Right forelimb (tissue), 1 donor: ENCODE results near the gene TTN.
"Not testable (repeated sequence)": the region's sequence is repeated elsewhere in the genome, so short reads cannot be mapped to it uniquely, and the experiment has no call there.

ENCODE experiments used
- DNase-seq: peaks from one replicate; pipeline ENCODE4 v3.0.0-alpha.2; 2018

TTN gene

DNA sequence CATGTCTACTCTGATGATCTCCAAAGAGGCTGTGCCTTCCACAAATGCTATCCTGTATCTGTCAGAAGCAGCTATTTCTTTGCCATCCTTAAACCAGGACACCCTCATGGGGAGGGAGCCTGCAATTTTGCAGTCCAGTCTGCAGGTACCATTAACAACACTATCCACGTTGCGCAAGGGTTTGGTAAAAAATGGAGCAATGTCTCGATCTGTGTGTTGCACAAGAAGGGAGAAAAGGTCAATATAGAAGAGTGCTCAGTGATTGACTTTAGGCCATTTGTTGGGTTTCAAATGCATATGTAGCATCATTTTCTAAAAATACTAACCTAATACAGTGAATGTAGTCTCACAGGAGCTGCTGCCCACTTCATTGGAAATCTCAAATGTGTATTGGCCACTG lies 74.3 kb downstream of the TTN start:
- DNase-seq: no peak

DNA sequence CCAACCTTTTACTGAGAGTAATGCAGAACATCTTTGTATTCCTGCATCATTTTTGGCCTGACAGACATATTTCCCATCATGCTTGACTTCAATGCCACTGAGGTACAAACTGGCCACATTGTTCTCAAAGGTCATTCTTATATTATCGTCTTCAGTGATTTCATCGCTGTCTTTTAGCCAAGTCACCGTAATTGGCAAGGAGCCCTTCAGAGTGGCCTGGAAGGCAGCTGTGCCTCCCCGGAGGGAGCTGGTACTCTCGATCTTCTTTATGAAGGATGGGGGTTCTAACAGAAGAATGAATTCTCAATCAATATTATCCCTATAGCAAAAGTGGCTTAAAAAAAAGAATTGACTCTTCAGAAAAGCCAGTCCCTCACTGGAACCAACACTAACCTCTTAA lies 75.9 kb downstream of the TTN start:
- no peak for DNase-seq

DNA sequence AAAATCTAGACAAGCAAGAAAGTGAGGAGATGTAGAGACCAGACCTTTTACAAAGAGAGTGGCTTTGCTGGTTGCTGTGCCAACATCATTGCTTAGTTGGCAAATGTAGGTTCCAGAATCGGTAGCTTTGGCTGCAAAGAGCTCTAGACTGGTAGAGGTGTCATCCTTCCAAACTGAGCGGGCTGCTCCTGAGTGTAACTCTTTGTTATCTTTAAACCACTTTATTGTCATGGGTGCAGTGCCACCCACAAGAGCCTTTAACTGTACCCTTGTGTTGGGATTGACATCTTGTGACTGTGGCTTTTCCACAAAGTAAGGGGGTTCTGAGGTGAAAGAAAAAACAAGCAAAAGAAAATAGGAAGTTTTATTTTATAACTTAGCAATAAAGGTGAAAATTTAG lies 77.2 kb downstream of the TTN start:
- no peak for DNase-seq

- DNase-seq: no peak
These were observed 83.4 kb downstream of the TTN start for GRCh38 chr2:178723786-178724346.

DNA sequence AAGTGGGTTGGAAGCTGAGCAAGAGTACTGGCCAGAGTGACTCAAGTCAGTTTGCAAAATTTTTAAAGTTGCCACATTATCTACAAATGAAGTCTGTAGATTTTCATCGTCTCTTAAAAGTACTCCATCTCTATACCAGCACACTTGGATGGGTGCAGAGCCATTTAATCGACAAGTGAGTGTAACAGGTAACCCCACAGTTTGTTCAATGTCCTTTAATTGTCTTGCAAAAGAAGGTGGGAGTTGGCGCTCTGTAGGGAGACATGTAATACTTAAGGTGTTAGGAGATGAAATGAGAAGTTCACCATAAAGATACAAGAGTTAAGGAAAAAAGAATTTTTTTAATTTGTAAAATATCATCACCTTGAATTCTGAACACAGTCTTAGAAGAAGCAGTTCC lies 84.9 kb downstream of the TTN start:
- DNase-seq: no peak

DNA sequence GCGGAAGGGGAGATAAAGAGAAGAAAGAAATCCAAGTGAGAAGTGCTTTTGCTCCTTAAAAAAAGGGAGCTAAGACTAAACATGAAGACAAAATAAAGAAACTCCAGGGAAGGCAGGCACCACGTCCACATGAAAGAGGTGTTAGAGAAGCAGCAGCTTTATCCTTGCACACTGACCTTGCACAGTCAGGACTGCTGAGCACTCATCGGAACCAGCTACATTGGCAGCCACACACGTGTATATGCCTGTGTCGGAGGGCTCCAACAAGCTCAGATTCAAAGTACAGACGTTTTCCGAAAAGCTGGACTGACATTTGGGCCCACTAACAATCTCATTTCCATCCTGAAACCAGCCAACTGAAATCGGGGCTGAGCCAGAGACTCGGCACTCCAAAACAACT lies 88.2 kb downstream of the TTN start:
- no peak for DNase-seq

DNA sequence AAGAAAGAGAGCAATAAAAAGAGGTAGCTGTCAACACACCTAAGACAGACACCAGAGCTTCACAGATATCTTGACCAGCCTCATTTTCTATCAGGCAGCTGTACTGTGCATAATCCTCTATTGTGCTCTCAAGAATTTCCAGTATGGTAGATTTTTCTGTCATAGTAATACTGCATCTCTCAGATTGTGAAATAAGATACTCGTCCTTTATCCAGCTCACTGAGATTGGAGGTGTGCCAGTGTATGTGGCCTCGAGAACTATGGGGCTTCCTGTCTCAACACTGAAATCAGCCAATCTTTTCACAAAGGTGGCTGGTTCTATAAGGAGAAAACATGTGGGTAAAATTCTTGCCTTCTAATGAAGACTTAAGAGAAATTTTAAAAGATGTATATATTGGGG lies 88.9 kb downstream of the TTN start:
- DNase-seq: no peak

- no peak for DNase-seq
These were observed 90.8 kb downstream of the TTN start for GRCh38 chr2:178716394-178716793.

DNA sequence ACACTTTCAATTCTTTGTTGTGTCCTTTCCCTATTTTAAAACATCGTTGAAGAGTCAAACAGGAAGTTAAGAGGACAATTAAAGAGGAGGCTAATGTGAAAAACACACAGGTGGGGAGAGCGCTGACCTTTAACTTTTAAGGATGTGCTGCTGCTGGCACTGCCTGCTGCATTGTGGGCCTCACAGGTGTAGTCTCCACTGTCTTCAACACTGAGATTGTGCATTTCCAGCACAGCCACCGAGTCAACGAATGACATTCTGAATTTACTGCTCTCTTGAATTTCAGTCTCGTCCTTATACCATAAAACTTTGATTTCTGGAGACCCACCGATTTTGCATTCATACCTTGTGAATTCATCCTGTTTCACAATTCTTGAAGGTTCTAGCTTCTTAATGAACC lies 91.9 kb downstream of the TTN start:
- no peak for DNase-seq

- no peak for DNase-seq
These were observed 99.7 kb downstream of the TTN start for GRCh38 chr2:178707476-178707875.

DNA sequence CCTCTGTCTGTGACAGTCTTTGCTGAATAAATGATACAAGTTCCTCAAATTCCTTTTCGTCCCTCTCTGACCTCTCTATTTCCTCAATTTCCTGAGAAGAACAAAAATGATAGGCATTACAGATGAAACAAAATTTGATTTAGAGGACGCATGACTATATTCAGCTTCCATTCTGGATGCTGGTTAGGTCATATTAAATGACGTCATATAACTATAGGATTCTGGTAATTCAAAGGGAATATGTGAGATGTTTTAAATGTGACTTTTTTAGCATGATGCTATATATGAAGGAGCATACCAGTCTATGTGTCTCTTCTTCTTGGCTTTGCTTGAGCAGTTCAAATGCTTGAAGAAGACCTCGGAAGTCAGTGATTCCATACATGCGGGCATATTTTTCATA lies 102.3 kb downstream of the TTN start:
- no peak for DNase-seq

DNA sequence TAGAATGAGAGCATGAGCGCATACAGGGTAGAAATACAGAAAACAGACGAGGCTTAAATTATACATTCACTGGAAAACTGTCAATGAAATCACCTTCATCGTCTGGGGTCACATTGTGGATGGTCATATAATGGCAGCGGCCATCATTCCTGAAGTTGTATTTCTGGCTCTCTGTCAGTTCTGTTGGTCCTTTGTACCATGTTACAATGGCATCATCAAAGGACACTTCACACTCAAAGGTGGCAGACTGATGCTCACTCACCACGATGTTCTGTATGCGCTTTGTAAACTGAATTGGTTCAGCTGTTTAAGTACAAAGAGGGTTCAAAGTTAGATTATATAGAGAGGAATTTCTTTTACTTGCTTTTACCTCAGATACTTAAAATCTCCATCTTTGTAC lies 104.9 kb downstream of the TTN start:
- DNase-seq: no peak

DNA sequence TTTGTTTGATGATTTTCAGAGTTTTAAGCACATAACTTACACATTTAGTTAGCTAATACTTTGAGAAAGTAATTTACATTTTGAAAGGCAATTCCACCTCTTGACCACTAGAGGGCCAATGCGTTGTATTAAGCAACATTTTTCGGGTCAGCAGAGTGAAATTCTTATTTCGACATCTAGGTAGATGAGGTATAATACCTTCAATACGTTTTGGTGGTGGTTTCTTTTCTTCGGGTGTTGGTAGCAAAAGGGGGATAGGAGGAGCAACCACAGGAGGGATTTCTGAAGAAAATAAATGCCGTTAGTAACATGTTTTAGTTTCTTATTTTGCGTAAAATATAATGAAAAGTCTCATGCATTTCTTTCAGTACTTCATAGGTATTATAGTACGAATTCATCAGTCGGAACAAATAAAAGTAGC lies 106.3 kb downstream of the TTN start:
- no peak for DNase-seq

DNA sequence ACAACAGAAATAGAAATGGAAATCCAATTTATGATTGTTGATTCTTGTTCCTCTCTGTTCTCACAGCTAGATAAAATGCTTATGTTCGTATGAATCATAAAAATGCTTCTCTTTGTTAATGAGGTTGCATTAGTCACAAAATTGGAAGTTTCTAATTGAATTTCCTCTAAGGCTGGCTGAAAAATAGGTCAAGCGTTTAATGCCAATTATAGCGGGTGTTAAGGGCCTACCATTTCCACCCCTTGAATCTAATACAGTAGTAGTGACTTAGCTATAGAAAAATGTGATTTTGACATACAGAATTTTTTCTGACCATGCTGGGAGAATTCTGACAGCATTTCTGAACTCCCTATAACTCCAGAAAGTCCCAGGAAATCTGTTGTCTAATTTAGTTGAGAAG lies 107.1 kb downstream of the TTN start:
- no peak for DNase-seq

DNA sequence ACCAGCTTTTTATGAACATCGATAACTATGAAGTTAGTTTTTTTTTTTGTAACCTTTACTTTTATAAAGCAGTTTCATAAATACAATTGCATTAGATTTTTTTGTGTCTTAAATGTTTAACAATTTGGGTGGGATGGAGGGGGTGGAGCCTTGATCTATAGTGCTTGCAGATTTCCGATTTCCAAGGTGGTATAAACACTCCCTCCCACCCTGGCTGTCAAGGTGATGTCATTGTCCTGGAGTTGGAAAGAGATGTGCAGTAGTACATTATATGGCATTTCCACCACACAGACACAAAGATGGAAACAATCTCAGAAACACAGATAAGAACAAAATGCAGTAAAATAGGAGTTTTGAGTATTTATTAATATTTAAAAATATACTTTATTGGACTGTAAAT lies 114.4 kb downstream of the TTN start:
- DNase-seq: no peak

GRCh38 chr2:178689808-178690207 lies 117.4 kb downstream of the TTN start:
- no peak for DNase-seq

- no peak for DNase-seq
These were observed 123.3 kb downstream of the TTN start for GRCh38 chr2:178683877-178684276.

- no peak for DNase-seq
These were observed 126.1 kb downstream of the TTN start for GRCh38 chr2:178681081-178681480.

GRCh38 chr2:178679891-178680290 lies 127.3 kb downstream of the TTN start:
- no peak for DNase-seq

GRCh38 chr2:178677599-178677998 lies 129.6 kb downstream of the TTN start:
- no peak for DNase-seq

GRCh38 chr2:178676046-178676445 lies 131.2 kb downstream of the TTN start:
- no peak for DNase-seq

- no peak for DNase-seq
These were observed 133.1 kb downstream of the TTN start for GRCh38 chr2:178674122-178674521.

DNA sequence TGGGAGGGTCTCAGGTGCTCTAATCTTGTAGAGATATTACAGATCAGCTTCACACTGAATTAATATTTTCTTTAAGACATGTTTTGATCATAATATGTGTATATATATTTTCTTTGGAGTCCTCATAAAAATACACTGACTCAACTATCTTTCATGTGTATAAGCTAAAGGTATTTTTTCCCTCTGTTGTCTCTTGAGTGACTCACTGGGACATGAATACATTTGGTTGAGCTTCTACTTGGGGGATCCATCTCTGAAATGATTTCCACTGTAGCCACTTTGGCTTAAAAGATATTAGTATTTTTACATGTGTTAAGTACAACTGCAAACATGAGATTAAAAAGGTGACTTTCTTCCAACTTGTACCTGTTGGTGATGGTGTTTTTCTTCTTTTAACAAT lies 140.8 kb downstream of the TTN start:
- no peak for DNase-seq

- not testable (repeated sequence) for DNase-seq
These were observed 148.7 kb downstream of the TTN start for GRCh38 chr2:178658480-178658879.

- DNase-seq: no peak
These were observed 156.7 kb downstream of the TTN start for GRCh38 chr2:178650554-178650953.

DNA sequence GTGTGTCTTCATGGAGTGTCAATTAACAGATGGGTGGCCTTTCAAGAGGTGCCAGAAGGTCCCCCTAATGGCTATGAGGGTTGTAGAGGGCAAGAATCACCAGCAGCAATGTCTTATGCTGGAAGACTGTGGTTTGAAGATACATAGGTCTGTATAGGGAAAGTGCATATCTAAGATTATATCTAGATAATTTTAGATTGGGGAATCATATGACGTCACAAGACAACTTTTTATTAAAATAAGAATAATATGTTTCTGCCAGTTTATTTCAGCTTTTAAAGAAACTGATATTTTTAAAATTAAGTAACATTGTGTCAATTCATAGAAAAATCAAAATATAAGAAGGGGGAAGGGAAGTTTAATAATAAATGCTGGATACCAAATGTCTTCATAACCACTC lies 162.3 kb downstream of the TTN start:
- no peak for DNase-seq
